ENCODE measurements around the gene MCOLN2.

Gene MCOLN2

DNA sequence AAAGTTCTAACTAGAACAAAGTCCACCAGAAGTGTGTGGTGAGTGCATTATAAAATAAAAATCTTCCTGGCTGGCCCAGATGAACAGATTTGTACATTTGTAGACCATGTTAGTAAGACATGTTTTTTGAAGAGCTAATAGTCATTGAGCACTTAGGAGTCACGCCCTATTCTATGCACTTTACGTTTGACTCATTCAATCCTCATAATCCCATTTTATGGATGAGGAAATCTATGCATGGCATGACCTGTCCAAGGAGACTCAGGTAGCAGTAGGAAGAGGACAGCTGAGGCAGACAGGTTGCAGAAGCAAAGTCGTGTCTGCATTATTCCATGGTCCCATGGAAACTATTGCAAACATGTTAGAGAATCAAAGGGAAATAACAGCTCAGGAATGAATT is 73.6 kb downstream of the MCOLN2 start:
- Histone ChIP-seq H3K27me3 (ENCODE audit: control insufficient read depth, low read length) (no peaks in the 10 kb centered on the region), H4K20me1 (ENCODE audit: control insufficient read depth, insufficient read depth, low read depth, low read length) (no peaks in the 10 kb centered on the region), H3K9me2 (replicated peaks; ENCODE audit: control insufficient read depth, low read length) (no peaks in the 10 kb centered on the region), H3K36me3 (ENCODE audit: control insufficient read depth, low read length) (no peaks in the 10 kb centered on the region), H3K4me3 (ENCODE audit: low read length) (no peak overlapping the region), H3K27ac (ENCODE audit: low read depth, low read length) (no peak overlapping the region), H3K4me1 (ENCODE audit: control insufficient read depth, low read length) (no peaks in the 10 kb centered on the region), H3F3A (ENCODE audit: control insufficient read depth, insufficient read depth) (no peaks in the 10 kb centered on the region), H3K79me2 (ENCODE audit: control insufficient read depth, low read length) (no peaks in the 10 kb centered on the region), H3K4me2 (ENCODE audit: low read length) (no peak overlapping the region), H3K9me3 (ENCODE audit: control insufficient read depth, insufficient read depth, low read length) (no peaks in the 10 kb centered on the region)
- no peak for TF ChIP-seq EZH2phosphoT487 (IDR thresholded peaks at IDR 0.05; ENCODE audit: borderline replicate concordance, low read length)
- TF ChIP-seq, protein P1, sequence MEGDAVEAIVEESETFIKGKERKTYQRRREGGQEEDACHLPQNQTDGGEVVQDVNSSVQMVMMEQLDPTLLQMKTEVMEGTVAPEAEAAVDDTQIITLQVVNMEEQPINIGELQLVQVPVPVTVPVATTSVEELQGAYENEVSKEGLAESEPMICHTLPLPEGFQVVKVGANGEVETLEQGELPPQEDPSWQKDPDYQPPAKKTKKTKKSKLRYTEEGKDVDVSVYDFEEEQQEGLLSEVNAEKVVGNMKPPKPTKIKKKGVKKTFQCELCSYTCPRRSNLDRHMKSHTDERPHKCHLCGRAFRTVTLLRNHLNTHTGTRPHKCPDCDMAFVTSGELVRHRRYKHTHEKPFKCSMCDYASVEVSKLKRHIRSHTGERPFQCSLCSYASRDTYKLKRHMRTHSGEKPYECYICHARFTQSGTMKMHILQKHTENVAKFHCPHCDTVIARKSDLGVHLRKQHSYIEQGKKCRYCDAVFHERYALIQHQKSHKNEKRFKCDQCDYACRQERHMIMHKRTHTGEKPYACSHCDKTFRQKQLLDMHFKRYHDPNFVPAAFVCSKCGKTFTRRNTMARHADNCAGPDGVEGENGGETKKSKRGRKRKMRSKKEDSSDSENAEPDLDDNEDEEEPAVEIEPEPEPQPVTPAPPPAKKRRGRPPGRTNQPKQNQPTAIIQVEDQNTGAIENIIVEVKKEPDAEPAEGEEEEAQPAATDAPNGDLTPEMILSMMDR (IDR thresholded peaks at IDR 0.05; ENCODE audit: low read depth, low read length, poor library complexity, severe bottlenecking): no peak

DNA sequence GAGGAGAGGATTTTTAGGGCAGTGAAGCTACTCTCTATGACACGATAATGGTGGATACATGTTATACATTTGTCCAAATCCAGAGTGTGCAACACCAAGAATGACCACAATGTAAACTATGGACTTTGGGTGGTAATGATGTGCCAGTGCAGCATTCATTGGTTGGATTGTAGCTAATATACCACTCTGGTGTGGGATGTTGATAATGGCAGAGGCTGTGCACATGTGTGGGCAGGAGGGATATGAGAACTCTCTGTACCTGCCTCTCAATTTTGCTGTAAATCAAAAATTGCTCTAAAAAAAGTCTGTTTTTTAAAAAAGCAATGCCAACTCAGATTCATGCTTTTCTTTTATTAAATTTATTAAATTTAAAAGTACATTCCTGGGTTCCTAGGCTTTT is 76.8 kb downstream of the MCOLN2 start:
- Histone ChIP-seq H3K4me3 (ENCODE audit: low read length) (no peak overlapping the region), H3K9me2 (replicated peaks; ENCODE audit: control insufficient read depth, low read length) (no peaks in the 10 kb centered on the region), H3K4me2 (ENCODE audit: low read length) (no peak overlapping the region), H3K36me3 (ENCODE audit: control insufficient read depth, low read length) (no peaks in the 10 kb centered on the region), H3K9me3 (ENCODE audit: control insufficient read depth, insufficient read depth, low read length) (no peaks in the 10 kb centered on the region), H3K27ac (ENCODE audit: low read depth, low read length) (no peak overlapping the region), H4K20me1 (ENCODE audit: control insufficient read depth, insufficient read depth, low read depth, low read length) (no peaks in the 10 kb centered on the region), H3K79me2 (ENCODE audit: control insufficient read depth, low read length) (no peaks in the 10 kb centered on the region), H3K4me1 (ENCODE audit: control insufficient read depth, low read length) (no peaks in the 10 kb centered on the region), H3K27me3 (ENCODE audit: control insufficient read depth, low read length) (0 out of 2 replicates have a peak, but pooled peaks cover 2% of the 10 kb centered on the region), H3F3A (ENCODE audit: control insufficient read depth, insufficient read depth) (no peaks in the 10 kb centered on the region)
- TF ChIP-seq EZH2phosphoT487 (IDR thresholded peaks at IDR 0.05; ENCODE audit: borderline replicate concordance, low read length): no peak

DNA sequence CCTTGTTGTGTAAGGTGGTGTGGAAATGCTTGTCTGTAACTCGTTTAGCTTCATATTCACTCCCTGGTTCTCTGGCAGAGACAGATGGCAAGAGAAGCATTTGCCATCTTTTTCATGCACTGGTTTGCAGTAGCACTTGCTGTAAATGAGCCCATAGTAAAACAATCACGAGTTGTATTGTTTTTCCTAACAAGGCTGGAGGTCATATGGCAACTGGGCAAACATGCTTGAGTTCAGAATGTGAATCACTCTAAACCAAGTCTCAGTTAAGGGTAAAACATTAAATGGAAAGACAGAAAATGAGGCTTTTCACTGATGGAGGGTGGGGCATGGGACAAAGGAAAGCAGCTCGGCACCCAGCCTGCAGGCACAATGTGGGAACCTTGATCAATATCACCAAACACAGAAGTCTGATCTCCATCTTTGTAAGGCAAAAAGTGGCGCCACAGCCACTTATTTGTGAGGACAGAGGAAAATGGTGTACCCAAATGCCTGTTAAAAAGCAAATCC is 77.4 kb downstream of the MCOLN2 start:
- Histone ChIP-seq H3K9me3 (ENCODE audit: control insufficient read depth, insufficient read depth, low read length) (no peaks in the 10 kb centered on the region), H3K4me1 (ENCODE audit: control insufficient read depth, low read length) (no peaks in the 10 kb centered on the region), H3K36me3 (ENCODE audit: control insufficient read depth, low read length) (no peaks in the 10 kb centered on the region), H3K27ac (ENCODE audit: low read depth, low read length) (no peak overlapping the region), H3K9me2 (replicated peaks; ENCODE audit: control insufficient read depth, low read length) (no peaks in the 10 kb centered on the region), H4K20me1 (ENCODE audit: control insufficient read depth, insufficient read depth, low read depth, low read length) (no peaks in the 10 kb centered on the region), H3K4me3 (ENCODE audit: low read length) (no peak overlapping the region), H3K79me2 (ENCODE audit: control insufficient read depth, low read length) (no peaks in the 10 kb centered on the region), H3K4me2 (ENCODE audit: low read length) (no peak overlapping the region), H3F3A (ENCODE audit: control insufficient read depth, insufficient read depth) (no peaks in the 10 kb centered on the region), H3K27me3 (ENCODE audit: control insufficient read depth, low read length) (0 out of 2 replicates have a peak, but pooled peaks cover 2% of the 10 kb centered on the region)
- TF ChIP-seq, protein P1 (IDR thresholded peaks at IDR 0.05; ENCODE audit: low read depth, low read length, poor library complexity, severe bottlenecking): no peak
- no peak for TF ChIP-seq EZH2phosphoT487 (IDR thresholded peaks at IDR 0.05; ENCODE audit: borderline replicate concordance, low read length)

DNA sequence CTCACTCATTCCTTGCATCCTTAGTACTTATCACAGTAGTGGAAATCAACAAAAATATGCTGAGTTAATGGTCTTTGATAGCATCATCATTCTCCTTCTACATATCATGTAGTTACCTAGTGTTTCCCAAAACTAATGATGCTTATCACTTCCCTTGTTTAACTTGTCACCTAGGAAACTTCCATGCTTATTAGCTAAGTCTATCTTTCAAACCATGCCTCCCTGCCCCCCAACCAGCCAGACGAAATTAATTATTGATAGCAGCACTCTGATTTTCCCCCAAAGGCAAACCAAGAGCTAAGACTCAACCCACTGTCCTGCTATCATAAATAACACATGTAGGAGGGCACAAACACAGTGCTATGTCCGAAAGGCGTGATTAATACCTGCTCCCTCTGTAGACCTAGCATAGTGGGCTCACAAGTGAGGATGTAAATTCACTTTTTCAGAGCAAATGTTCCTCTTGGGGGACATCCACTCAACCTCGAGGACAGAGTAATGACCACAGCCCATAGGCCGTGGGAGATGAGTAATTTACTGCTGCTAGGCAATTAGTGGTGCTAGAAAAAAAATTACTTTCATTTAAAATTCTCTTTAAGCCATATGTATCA is 78.1 kb downstream of the MCOLN2 start:
- no peaks in the 10 kb centered on the region for H3K9me3 ChIP-seq (ENCODE audit: control insufficient read depth, insufficient read depth, low read length)
- H3K4me1 ChIP-seq (ENCODE audit: control insufficient read depth, low read length): no peaks in the 10 kb centered on the region
- no peaks in the 10 kb centered on the region for H3K36me3 ChIP-seq (ENCODE audit: control insufficient read depth, low read length)
- H3K4me3 ChIP-seq (ENCODE audit: low read length): no peak overlapping the region
- H3K27ac ChIP-seq (ENCODE audit: low read depth, low read length): no peak overlapping the region
- 0 out of 2 replicates have a peak, but pooled peaks cover 2% of the 10 kb centered on the region for H3K27me3 ChIP-seq (ENCODE audit: control insufficient read depth, low read length)
- no peaks in the 10 kb centered on the region for H4K20me1 ChIP-seq (ENCODE audit: control insufficient read depth, insufficient read depth, low read depth, low read length)
- H3K4me2 ChIP-seq (ENCODE audit: low read length): no peak overlapping the region
- H3K9me2 ChIP-seq (replicated peaks; ENCODE audit: control insufficient read depth, low read length): no peaks in the 10 kb centered on the region
- no peaks in the 10 kb centered on the region for H3F3A ChIP-seq (ENCODE audit: control insufficient read depth, insufficient read depth)
- H3K79me2 ChIP-seq (ENCODE audit: control insufficient read depth, low read length): no peaks in the 10 kb centered on the region
- TF ChIP-seq, protein P1 (IDR thresholded peaks at IDR 0.05; ENCODE audit: low read depth, low read length, poor library complexity, severe bottlenecking): no peak
- no peak for TF ChIP-seq EZH2phosphoT487 (IDR thresholded peaks at IDR 0.05; ENCODE audit: borderline replicate concordance, low read length)
